Renal pelvis (tissue), 12 donors: ENCODE results near the gene OR2J2. TPM values are rescaled to one million over a fixed set of nuclear protein-coding genes. Genes with fewer than 3 reads are reported as not detected.
"Not testable (repeated sequence)": the region's sequence is repeated elsewhere in the genome, so short reads cannot be mapped to it uniquely, and the experiment has no call there.

Experiments
- DNase-seq: peaks from one replicate; pipeline ENCODE4 v3.0.0-alpha.2; 2013
- long read RNA-seq, 16 experiments: transcript quantifications; one replicate each; lab custom pipeline, GENCODE V29; 2026
- polyA plus RNA-seq, 3 donors: library from polyadenylated mRNA; unstranded; fragments of 120-200 nt; gene quantifications; one replicate each; pipeline ENCODE4 v1.2.1, GENCODE V29; 2013; ENCODE audit not compliant: insufficient read length in 3 of 3

OR2J2 gene
- polyA plus RNA-seq = not detected
- long read RNA-seq, donor 1 = 0 reads
- long read RNA-seq, donor 2 = 0 reads
- long read RNA-seq, donor 3 = 0 reads
- long read RNA-seq, donor 4 = 0 reads
- long read RNA-seq, donor 5 = 0 reads
- long read RNA-seq, donor 6 = 0 reads
- long read RNA-seq, donor 7 = 0 reads
- long read RNA-seq, donor 8 = 0 reads
- long read RNA-seq, donor 9 = 0 reads
- long read RNA-seq, donor 10 = 0 reads
- long read RNA-seq, donor 11 = 0 reads
- long read RNA-seq, donor 12 = 0 reads
- long read RNA-seq, donor 13 = 0 reads
- long read RNA-seq, donor 14 = 0 reads
- long read RNA-seq, donor 15 = 0 reads
- long read RNA-seq, donor 16 = 0 reads

- not testable (repeated sequence) for DNase-seq
These were observed at the start of gene OR2J2 for GRCh38 chr6:29170607-29171006. OR2J2 (plus strand) TSS chr6:29170907; CDS start chr6:29173636, 2,729 bp downstream.

- no peak for DNase-seq
These were observed 41.2 kb upstream of the OR2J2 start for GRCh38 chr6:29129326-29130012.

GRCh38 chr6:29130644-29131043 is 40.1 kb upstream of the OR2J2 start:
- DNase-seq = no peak

GRCh38 chr6:29131691-29132090 is 39.0 kb upstream of the OR2J2 start:
- no peak for DNase-seq

- DNase-seq = no peak
These were observed 33.0 kb upstream of the OR2J2 start for GRCh38 chr6:29137724-29138123.

GRCh38 chr6:29141606-29142005 is 29.1 kb upstream of the OR2J2 start:
- DNase-seq = no peak

- DNase-seq = no peak
These were observed 28.4 kb upstream of the OR2J2 start for GRCh38 chr6:29142309-29142708.

GRCh38 chr6:29146179-29146578 is 24.5 kb upstream of the OR2J2 start:
- no peak for DNase-seq

- DNase-seq = no peak
These were observed 23.6 kb upstream of the OR2J2 start for GRCh38 chr6:29147074-29147473.

GRCh38 chr6:29149444-29149843 is 21.3 kb upstream of the OR2J2 start:
- DNase-seq = not testable (repeated sequence)

- no peak for DNase-seq
These were observed 17.6 kb upstream of the OR2J2 start for GRCh38 chr6:29153083-29153482.

GRCh38 chr6:29155182-29155581 is 15.5 kb upstream of the OR2J2 start:
- DNase-seq = not testable (repeated sequence)

- not testable (repeated sequence) for DNase-seq
These were observed 10.8 kb upstream of the OR2J2 start for GRCh38 chr6:29159922-29160321.

GRCh38 chr6:29165571-29165970 is 5.1 kb upstream of the OR2J2 start:
- DNase-seq = not testable (repeated sequence)

- no peak for DNase-seq
These were observed 1.0 kb downstream of the OR2J2 start for GRCh38 chr6:29171736-29172135.

- no peak for DNase-seq
These were observed 12.9 kb downstream of the OR2J2 start for GRCh38 chr6:29183594-29183993.

- DNase-seq = not testable (repeated sequence)
These were observed 18.0 kb downstream of the OR2J2 start for GRCh38 chr6:29188659-29189058.

- DNase-seq = no peak
These were observed 30.3 kb downstream of the OR2J2 start for GRCh38 chr6:29200767-29201662.

- DNase-seq = no peak
These were observed 31.3 kb downstream of the OR2J2 start for GRCh38 chr6:29201966-29202365.

- DNase-seq = no peak
These were observed 40.8 kb downstream of the OR2J2 start for GRCh38 chr6:29211488-29211887.

- no peak for DNase-seq
These were observed 45.8 kb downstream of the OR2J2 start for GRCh38 chr6:29216528-29216927.

GRCh38 chr6:29217242-29217641 is 46.5 kb downstream of the OR2J2 start:
- not testable (repeated sequence) for DNase-seq
